Adipocyte (in vitro differentiated cells): Measurements from ENCODE around the gene SRPX2.
A peak's percentile ranks its signal among the peaks of the same experiment; 100 is the strongest.

Source experiments
- DNase-seq: peaks from one replicate; pipeline ENCODE4 v3.0.0-alpha.2; 2015; ENCODE audit warnings: low read depth
- H3K27me3 ChIP-seq: replicated peaks from 2 replicates; pipeline ENCODE4 v1.7.0; 2013; ENCODE audit warnings: mild to moderate bottlenecking, low read length, moderate library complexity; ENCODE audit not compliant: control insufficient read depth, insufficient read depth
- H3K36me3 ChIP-seq: 2 replicates; pipeline ENCODE4 v1.7.0; 2013; ENCODE audit warnings: low read length, mild to moderate bottlenecking, moderate library complexity; ENCODE audit not compliant: control insufficient read depth, insufficient read depth, severe bottlenecking
- H3K4me1 ChIP-seq: 2 replicates; pipeline ENCODE4 v1.7.0; 2013; ENCODE audit warnings: mild to moderate bottlenecking, low read length, moderate library complexity; ENCODE audit not compliant: control insufficient read depth, insufficient read depth
- H3K4me3 ChIP-seq: 2 replicates; pipeline ENCODE4 v1.7.0; 2013; ENCODE audit warnings: mild to moderate bottlenecking, low read length, moderate library complexity
- H3K9ac ChIP-seq: 2 replicates; pipeline ENCODE4 v1.7.0; 2013; ENCODE audit warnings: mild to moderate bottlenecking, low read length, moderate library complexity
- H3K9me3 ChIP-seq: 2 replicates; pipeline ENCODE4 v1.7.0; 2013; ENCODE audit warnings: mild to moderate bottlenecking, low read length, moderate library complexity; ENCODE audit not compliant: control insufficient read depth

Gene SRPX2

GRCh38 chrX:100680756-100681155 lies 36.8 kb downstream of the SRPX2 start:
- Histone ChIP-seq H3K9ac (no peak overlapping the region), H3K9me3 (no peaks in the 10 kb centered on the region), H3K4me1 (peaks cover 57% of the 10 kb centered on the region), H3K36me3 (peaks cover 5% of the 10 kb centered on the region), H3K4me3 (no peak overlapping the region), H3K27me3 (peaks cover 7% of the 10 kb centered on the region)
- peak; percentile 28 for DNase-seq

DNA sequence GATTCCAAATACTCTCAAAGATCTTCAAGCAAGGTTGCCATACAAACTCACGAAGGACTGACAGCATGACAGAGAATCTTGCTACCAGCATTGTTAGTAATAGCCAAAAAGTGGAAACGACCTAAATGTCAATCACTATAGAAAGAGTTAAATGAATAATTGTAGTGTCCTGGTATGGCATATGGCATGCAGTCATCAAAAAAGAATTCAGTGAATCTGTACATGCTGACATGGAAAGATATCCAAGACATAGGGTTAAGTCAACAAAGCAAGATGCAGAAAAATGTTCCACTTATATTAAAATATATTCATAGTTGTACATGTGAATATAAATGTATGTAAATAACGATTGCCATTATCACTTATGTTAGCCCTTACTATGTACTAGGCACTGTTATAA lies 37.6 kb downstream of the SRPX2 start:
- Histone ChIP-seq H3K36me3 (no peaks in the 10 kb centered on the region), H3K27me3 (peaks cover 15% of the 10 kb centered on the region), H3K4me3 (no peak overlapping the region), H3K9ac (no peak overlapping the region), H3K9me3 (no peaks in the 10 kb centered on the region), H3K4me1 (peaks cover 60% of the 10 kb centered on the region)
- DNase-seq = peak; percentile 21

DNA sequence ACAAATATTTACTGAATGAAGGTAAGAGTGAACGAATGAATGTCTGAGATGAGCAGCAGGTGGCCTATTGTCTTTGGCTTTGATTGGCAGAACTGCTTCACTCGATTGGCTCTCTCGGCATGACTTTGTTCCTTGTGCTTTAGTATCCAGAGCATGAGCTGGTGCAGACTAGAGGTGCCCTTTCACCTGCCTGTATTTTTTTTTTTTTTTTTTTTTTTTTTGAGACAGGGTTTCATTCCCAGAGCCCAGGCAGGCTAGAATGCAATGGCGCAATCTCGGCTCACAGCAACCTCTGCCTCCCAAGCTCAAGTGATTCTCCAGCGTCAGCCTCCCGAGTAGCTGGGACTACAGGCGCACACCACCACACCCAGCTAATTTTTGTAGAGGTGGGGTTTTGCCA lies 38.9 kb downstream of the SRPX2 start:
- no peaks in the 10 kb centered on the region for H3K9me3 ChIP-seq
- H3K9ac ChIP-seq = no peak overlapping the region
- H3K27me3 ChIP-seq = peaks cover 21% of the 10 kb centered on the region
- H3K4me3 ChIP-seq = no peak overlapping the region
- DNase-seq = no peak
- H3K4me1 ChIP-seq = peaks cover 47% of the 10 kb centered on the region
- peaks cover 3% of the 10 kb centered on the region for H3K36me3 ChIP-seq

- Histone ChIP-seq H3K27me3 (peaks cover 24% of the 10 kb centered on the region), H3K4me1 (peaks cover 36% of the 10 kb centered on the region), H3K9ac (peak overlapping the region; percentile 57), H3K9me3 (no peaks in the 10 kb centered on the region), H3K4me3 (no peak overlapping the region), H3K36me3 (peaks cover 3% of the 10 kb centered on the region)
- DNase-seq = peak; percentile 79
Measured at GRCh38 chrX:100685284-100685996, 41.4 kb downstream of the SRPX2 start.

GRCh38 chrX:100685997-100686305 lies 42.0 kb downstream of the SRPX2 start:
- DNase-seq = no peak
- Histone ChIP-seq H3K4me1 (peaks cover 31% of the 10 kb centered on the region), H3K27me3 (peaks cover 24% of the 10 kb centered on the region), H3K9me3 (no peaks in the 10 kb centered on the region), H3K36me3 (peaks cover 3% of the 10 kb centered on the region), H3K9ac (no peak overlapping the region), H3K4me3 (no peak overlapping the region)

GRCh38 chrX:100687128-100687527 lies 43.1 kb downstream of the SRPX2 start:
- Histone ChIP-seq H3K36me3 (peaks cover 3% of the 10 kb centered on the region), H3K4me1 (peaks cover 25% of the 10 kb centered on the region), H3K4me3 (no peak overlapping the region), H3K9ac (no peak overlapping the region), H3K9me3 (no peaks in the 10 kb centered on the region), H3K27me3 (peaks cover 18% of the 10 kb centered on the region)
- no peak for DNase-seq

DNA sequence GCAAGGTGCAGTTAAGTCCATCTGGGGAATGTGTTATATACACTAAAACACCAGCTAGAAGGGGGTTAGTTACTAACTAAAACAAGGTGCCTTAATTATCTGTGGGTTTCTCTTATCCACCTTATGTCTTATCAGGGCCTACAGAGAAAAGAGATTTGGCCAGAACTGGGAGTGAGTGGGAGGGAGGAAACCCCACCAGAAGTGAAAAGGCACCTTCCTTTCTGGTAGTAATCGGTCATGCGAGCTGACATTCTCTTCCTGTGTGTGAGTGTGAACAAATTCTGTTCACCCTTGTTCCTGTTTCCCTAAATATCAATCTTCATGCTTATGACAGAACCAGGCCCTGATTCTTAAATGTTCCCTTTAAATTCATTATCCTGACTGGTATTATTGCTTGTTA lies 43.5 kb downstream of the SRPX2 start:
- DNase-seq = no peak
- peaks cover 18% of the 10 kb centered on the region for H3K27me3 ChIP-seq
- peaks cover 25% of the 10 kb centered on the region for H3K4me1 ChIP-seq
- no peaks in the 10 kb centered on the region for H3K9me3 ChIP-seq
- peaks cover 3% of the 10 kb centered on the region for H3K36me3 ChIP-seq
- no peak overlapping the region for H3K9ac ChIP-seq
- no peak overlapping the region for H3K4me3 ChIP-seq

DNA sequence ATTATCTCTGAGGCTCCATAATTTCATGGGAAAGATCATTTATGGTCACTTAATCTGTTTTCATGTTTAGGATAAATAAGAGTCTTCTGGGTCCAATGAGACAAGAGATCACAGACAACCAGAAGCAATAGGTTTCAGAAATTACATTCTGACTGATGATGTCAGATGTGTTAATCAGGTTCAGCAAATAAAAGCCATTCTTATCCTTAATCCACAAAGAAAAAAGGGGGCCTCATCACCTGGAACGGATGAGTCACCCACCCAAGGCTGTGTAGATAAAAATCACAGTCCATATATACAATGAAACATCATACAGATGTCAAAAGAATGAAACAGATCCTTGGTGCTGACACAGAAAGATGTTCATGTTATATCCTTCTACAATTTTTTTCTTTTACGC lies 51.3 kb downstream of the SRPX2 start:
- no peaks in the 10 kb centered on the region for H3K27me3 ChIP-seq
- no peaks in the 10 kb centered on the region for H3K36me3 ChIP-seq
- H3K9ac ChIP-seq = no peak overlapping the region
- DNase-seq = no peak
- no peaks in the 10 kb centered on the region for H3K9me3 ChIP-seq
- H3K4me1 ChIP-seq = no peaks in the 10 kb centered on the region
- no peak overlapping the region for H3K4me3 ChIP-seq

- H3K27me3 ChIP-seq = peaks cover under 1% of the 10 kb centered on the region
- H3K9me3 ChIP-seq = no peaks in the 10 kb centered on the region
- DNase-seq = no peak
- H3K4me1 ChIP-seq = no peaks in the 10 kb centered on the region
- no peaks in the 10 kb centered on the region for H3K36me3 ChIP-seq
- H3K4me3 ChIP-seq = no peak overlapping the region
- H3K9ac ChIP-seq = no peak overlapping the region
Measured at GRCh38 chrX:100695991-100696390, 52.0 kb downstream of the SRPX2 start.

GRCh38 chrX:100696699-100697351 lies 52.8 kb downstream of the SRPX2 start:
- DNase-seq = no peak
- H3K9me3 ChIP-seq = peaks cover 4% of the 10 kb centered on the region
- peaks cover 6% of the 10 kb centered on the region for H3K27me3 ChIP-seq
- H3K9ac ChIP-seq = no peak overlapping the region
- H3K4me1 ChIP-seq = no peaks in the 10 kb centered on the region
- no peaks in the 10 kb centered on the region for H3K36me3 ChIP-seq
- H3K4me3 ChIP-seq = no peak overlapping the region

- Histone ChIP-seq H3K9me3 (peaks cover 4% of the 10 kb centered on the region), H3K9ac (no peak overlapping the region), H3K4me1 (no peaks in the 10 kb centered on the region), H3K36me3 (no peaks in the 10 kb centered on the region), H3K27me3 (peaks cover 6% of the 10 kb centered on the region), H3K4me3 (no peak overlapping the region)
- DNase-seq = no peak
Measured at GRCh38 chrX:100698551-100698950, 54.6 kb downstream of the SRPX2 start.

DNA sequence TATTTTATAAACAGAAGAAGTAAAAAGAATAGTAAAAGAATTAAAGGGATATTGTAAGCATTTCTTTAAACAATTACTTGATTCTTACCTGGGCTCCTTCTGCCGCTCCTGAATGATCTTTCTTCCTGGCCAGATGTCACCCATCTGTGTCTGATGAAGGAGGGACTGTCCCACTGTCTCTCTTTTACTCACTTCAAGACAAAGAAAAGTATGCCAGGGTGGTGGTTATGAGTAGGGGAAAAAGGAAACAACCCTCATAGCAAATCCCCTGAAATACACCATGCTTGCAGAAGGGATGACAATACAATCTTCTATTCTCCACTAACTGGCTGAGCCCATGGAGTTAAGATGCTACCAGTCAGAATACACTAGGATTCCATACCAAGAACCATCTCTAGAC lies 56.8 kb downstream of the SRPX2 start:
- H3K4me1 ChIP-seq = no peaks in the 10 kb centered on the region
- no peaks in the 10 kb centered on the region for H3K36me3 ChIP-seq
- peaks cover 13% of the 10 kb centered on the region for H3K27me3 ChIP-seq
- H3K4me3 ChIP-seq = no peak overlapping the region
- DNase-seq = no peak
- peaks cover 4% of the 10 kb centered on the region for H3K9me3 ChIP-seq
- H3K9ac ChIP-seq = no peak overlapping the region
